GM21423 (cell line): ENCODE results near the gene NOL11.
"Not testable (repeated sequence)": the region's sequence is repeated elsewhere in the genome, so short reads cannot be mapped to it uniquely, and the experiment has no call there.

Experiments used
- ATAC-seq: cut with Tn5 transposase; IDR thresholded peaks from one replicate; pipeline ENCODE4 v1.9.1; 2021; ENCODE audit warnings: mild to moderate bottlenecking, moderate library complexity; ENCODE audit not compliant: unreplicated experiment

NOL11 gene

DNA sequence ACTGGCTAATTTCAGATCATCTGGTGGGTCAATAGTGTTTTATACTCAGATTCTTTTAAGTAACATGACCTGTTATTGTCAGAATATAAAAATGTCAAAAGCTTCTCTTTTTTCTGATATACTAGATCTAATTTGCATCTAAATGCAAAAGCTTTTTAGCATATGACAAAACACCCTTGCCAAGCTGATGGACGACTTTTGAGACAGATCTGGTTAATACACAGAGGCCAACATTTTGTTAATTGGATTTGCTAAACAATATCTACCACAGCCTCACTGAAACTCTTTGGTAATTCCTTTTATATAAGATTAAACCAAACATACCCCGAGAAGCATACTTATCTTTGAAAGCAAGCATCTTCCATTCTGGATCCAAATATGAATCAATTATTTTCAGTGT lies 10.3 kb upstream of the NOL11 start:
- ATAC-seq: no peak

DNA sequence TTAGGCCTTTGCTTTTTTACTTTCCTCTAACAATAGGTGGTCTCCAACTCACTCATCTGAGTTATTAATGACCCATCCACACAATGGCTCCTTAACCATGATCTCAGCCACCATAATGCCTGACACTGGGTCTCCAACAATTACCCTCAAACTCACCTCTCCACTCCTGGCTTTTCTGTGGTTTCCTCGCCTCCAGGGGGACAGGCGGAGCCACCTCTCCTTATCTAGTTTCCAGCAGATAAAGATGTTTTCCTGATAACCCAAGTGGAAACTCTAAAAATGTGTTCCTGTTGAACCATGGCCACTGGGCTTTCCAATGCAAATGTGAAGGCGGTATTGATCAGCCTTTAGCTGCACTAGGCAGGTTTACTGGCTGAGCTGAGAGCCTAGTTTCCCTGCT lies 9.4 kb upstream of the NOL11 start:
- ATAC-seq: no peak

DNA sequence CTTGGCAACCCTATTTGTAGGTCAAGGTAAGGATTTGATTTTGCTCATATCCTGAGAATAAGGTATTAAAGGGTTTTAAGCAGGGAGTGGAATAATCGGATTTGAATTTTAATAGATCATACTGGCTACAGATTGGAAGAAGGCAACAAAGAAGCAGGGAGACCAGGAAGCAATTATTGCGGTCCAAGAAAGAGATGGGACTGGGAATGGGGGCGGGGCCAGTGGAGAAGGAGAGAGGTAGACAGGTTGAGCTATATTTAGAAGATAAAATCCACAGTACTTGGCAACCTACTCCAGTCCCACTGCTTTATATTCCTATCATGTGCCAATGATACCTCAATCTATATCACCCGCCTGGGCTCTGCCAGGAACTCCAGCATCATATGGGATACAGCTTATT lies 5.8 kb upstream of the NOL11 start:
- ATAC-seq: no peak

DNA sequence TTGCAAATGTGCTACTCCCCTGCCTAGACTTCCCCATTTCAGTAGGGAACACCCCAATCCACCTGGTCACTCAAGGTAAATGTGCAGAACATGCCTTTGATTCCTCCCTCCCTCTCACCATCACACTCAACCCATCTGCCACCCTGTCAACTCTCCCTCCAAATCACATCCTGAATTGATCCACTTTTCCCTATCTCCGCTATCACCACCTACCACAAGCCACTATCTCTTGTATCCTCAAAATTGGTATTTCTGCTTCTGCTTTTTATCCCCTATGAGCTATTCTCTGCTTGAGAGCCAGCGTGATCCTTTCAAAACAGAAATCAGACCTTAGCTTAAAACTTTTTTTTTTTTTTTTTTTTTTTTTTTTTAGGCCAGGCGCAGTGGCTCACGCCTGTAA lies 5.4 kb upstream of the NOL11 start:
- ATAC-seq: no peak

DNA sequence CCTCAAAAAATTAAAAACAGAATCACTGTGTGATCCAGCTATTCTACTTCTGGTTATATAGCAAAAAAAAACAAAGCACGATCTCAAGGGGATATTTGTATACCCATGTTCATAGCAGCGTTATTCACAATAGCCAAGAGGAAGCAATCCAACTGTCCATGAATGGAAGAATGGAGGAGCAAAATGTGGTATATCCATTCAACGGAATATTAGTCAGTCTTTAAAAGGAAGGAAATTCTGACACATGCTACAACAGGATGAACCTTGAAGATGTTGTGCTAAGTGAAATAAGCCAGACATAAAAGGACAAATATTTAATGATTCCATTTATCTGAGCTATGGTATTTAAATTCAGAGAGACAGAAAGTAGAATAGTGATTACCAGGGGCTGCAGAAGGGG lies 4.6 kb upstream of the NOL11 start:
- no peak for ATAC-seq

DNA sequence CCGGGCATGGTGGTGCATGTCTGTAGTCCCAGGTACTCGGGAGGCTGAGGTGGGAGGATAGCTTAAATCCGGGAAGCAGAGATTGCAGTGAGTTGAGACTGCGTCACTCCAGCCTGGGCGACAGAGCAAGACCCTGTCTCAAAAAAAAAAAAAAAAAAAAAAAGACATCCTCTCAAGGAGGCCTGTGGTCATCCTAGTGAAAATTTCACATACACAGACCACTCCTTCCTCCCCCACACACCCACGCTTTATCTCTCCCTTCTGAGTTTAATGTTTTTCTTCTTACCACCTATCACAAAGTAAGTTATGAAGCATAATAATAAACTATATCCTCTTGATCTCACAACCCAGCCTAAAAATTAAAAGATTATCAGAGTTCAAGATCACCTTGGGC lies 1.3 kb upstream of the NOL11 start:
- no peak for ATAC-seq

DNA sequence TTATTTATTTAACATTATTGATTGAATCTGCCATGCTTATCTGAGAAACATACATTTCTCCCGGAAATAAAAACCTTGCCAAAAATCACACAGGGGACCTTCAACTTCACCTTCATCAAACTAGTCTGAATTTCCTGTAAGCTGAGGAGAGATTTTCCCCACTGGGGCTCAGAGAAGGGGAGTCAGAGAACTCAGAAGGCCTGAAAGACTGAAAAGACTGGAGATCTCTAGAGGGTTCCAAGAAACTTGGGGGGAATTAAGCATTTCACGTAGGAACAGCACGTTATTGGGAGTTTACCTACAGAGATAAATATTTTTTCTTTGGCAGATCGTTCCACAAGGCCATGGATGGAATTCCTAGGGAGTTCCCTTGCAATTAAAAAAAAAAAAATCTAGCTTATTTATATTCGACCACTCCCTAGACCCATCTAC lies 528 bp upstream of the NOL11 start:
- no peak for ATAC-seq

DNA sequence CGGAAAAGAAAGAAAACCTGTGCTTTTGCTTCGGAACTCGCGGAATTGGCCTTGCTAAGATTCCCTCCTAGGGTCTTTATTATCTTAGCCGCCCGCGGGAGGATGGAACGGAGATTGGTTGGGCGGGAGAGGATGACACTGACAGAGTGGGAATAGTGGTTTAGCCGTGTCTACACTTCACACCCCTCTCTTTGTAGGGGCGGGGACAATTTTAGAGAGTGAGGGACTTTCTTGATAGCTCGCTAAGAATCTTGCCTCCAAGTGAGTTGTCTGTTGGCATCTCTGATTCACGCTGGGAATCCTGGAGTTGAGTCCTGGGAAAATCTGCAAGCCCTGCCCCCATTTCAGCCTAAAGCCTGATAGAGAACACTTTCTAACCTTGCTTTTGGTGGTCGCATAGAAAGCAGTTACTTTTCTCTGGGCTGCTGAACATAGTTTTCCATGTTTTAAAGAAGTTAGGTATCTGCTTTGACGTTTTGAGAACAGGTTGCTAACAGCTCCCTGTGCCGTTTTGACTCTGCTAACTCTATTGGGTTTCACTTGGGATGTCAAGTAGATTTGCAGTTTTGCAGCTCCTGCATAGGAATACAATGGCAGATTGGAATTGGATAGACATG lies 697 bp downstream of the NOL11 start:
- no peak for ATAC-seq

DNA sequence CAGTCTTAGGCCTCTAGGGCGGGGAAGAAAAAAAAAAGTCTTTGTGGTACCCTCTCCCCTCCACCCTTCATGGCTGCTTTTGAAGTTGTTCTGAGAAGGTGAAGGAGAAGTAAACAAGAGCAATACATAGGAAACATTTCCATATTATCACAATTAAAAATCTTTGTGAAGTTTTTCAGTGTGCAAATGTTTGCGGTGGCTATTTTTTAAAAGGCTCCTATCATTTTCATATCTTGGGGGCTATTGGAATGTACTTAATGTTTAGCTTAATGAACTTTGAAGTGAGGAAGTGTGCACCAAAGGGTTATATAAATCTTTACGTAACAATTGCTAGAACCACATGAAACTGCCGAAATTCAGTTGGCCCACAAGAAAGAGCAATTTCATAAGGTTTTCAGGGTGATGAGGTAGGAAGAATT lies 7.6 kb downstream of the NOL11 start:
- no peak for ATAC-seq

DNA sequence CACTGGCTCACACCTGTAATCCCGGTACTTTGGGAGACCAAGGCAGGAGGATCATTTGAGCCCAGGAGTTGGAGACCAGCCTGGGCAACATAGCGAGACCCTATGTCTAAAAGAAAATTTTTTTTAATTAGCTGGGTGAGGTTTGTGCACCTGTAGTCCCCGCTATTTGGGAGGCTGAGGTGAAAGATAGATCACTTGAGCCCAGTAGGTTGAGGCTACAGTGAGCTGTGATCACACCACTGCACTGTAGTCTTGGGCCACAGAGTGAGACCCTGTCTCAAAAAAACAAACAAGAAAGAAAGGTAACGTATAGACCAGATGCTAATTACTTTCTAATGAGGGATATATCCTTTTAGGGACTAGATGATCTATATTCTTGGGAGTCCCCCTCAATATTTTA lies 8.1 kb downstream of the NOL11 start:
- ATAC-seq: no peak

DNA sequence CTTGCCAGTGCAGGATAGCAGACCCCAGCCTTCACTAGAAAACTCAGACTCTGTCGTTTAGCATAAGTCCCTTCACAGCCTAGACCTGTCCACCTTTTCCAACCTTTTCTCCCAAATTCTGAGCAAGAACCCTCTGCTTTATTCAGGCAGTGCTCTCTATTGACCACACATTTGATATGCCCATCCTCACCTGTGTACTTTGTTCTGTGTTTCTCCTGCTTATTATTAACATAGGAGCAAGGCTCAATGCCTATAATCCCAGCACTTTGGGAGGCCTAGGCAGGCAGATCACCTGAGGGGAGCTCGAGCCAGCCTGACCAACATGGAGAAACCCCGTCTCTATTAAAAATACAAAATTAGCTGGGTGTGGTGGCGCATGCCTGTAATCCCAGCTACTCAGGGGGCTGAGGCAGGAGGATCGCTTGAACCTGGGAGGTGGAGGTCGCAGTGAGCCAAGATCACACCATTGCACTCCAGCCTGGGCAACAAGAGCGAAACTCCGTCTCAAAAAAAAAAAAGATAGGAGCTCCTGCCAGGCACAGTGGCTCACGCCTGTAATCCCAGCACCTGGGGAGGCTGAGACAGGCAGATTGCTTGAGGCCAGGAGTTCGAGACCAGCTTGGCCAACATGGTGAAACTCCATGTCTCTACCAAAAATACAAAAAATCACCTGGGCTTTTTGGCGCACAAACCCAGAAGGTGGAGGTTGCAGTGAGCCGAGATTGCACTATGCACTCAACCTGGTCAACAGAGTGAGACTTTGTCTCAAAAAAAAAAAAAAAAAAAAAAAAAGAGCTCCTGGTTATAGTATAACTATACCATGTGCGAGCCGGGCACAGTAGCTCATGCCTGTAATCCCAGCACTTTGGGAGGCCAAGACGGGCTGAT lies 9.7 kb downstream of the NOL11 start:
- ATAC-seq: not testable (repeated sequence)

DNA sequence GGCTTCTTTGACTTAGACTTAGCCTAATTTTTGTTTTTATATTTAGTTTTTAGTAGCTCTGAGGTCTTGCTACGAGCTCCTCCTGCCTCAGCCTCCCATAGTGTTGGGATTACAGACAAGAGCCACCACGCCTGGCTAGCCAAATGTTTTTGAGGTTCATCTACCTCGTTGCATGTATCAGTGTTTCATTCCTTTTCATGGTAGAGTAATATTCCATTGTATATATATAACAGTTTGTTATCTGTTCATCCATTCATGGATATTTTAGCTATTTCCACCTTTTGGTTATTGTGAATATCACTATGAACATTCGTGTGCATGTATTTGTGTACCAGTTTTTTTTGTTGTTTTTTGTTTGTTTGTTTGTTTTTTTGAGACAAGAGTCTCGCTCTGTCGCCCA lies 12.2 kb downstream of the NOL11 start:
- ATAC-seq: no peak

DNA sequence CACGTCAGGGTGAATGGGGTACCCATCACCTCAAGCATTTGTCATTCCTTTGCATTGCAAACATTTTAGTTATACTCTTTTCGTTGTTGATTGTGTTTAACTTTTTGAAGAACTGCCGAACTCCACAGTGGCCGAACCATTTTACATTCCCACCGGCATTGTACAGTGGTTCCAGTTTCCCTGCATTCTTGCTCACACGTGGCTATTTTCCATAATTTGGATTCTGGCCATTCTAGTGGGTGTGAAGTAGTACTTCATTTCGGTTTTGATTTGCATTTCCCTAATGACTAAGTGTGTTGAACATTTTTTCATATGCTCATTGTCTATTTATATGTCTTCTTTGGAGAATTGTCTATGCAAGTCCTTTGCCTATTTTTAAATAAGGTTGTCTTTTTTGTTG lies 13.0 kb downstream of the NOL11 start:
- no peak for ATAC-seq

DNA sequence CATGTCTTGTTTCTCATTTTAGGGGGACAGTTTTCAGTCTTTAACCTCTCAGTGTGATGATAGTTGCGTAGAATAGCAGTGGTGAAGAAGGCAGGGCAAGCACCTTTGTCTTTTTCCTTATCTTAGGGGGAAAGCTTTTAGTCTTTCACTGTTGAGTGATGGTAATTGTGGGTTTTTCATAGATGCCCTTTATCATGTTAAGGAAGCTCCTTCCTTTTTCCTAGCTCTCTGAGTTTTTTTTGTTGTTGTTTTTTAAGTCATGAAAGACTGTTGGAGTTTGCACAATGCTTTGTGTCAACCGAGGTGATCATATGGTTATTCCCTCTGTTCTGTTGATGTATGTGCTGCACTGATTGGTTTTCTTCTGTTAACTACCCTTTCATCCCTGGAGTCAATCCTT lies 15.7 kb downstream of the NOL11 start:
- no peak for ATAC-seq

DNA sequence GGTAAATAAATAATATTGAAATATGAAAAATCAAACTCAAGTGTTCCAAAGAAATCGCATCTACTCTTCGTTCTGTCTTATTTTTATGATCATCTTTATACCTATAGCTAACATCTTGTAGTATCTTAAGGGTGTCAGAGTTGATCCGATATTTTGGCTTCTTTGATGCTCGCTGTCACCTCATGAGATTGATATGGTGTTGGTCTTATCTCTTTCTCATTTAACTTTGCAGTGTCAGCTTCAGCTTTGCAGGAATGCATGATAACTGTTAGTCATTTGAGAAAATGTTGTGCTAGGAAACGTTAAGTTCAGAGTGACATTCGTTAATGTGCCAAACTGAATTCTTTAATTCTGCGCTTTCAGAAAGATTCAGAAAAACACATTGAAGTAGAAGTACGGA lies 19.4 kb downstream of the NOL11 start:
- no peak for ATAC-seq

DNA sequence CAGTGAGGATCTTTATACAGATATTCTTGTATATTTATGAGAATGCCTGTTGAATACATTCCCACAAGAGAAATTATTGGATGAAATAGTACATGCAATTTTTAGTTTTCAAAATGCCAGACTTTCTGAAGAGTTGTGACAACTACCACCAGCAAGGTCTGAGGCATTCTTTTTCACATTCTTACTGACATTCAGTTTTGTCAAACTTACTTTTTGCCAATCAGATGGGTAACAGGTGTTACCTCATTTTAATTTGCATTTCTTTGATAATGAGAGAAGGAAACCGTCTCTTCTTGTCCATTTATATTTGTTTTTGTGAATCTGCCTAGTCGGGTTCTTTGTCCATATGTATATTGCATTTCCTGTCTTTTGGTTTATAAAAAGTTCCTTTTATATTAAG lies 24.3 kb downstream of the NOL11 start:
- ATAC-seq: no peak

DNA sequence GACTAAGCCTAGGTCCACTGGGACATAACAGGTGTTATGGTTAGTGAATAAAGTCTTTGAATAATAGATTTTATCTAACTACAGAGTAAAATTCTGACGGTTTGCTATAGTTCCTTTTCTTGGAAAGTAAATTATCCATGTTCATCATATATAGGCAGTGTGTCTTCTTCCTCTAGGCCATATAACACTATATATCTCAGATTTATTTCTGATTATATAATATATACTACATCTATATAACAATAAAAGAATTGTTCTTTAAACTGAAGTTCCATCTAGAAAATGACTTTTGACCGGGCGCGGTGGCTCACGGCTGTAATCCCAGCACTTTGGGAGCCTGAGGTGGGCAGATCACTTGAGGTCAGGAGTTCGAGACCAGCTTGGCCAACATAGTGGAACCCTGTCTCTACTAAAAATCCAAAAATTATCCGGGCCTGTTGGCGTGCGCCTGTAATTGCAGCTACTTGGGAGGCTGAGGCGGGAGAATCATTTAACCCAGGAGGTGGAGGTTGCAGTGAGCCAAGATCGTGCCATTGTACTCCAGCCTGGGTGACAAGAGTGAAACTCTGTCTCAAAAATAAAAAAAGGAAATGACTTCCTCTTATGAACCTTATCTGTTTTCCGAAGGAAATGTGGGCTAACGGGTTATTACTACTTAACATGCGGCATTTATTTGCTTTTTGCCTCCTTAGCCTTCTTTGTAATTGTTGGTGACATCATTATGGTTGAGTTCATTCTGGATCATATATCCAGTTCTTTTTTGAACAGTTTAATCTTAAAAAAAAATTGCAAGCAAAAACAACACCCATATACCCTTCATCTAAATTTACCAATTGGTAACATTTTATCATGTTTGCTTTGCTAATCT lies 29.2 kb downstream of the NOL11 start:
- no peak for ATAC-seq

DNA sequence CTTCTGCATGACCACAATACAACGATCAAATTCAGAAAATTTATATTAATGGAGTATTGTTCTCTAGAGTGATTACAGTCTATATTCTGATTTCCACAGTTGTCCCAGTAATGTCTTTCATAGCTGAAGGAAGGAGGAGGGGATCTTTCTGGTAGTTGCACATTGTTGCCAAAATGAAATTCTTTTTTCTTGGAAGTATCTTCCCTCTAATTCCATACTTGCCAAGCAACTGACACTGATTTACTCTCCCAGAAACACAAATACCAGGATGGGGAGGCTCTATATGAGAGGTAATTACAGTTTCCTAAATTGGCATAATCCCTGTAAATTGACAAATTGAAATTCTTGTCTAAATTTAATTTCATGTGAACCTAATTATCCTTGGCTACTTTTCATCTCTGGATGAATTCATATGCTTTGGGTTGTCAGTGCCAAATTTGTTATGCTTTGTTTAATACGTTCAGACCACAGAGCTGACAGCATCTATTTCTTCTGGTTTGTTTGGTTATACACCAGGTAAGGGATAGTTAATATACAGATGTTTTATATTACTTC lies 30.0 kb downstream of the NOL11 start:
- no peak for ATAC-seq

DNA sequence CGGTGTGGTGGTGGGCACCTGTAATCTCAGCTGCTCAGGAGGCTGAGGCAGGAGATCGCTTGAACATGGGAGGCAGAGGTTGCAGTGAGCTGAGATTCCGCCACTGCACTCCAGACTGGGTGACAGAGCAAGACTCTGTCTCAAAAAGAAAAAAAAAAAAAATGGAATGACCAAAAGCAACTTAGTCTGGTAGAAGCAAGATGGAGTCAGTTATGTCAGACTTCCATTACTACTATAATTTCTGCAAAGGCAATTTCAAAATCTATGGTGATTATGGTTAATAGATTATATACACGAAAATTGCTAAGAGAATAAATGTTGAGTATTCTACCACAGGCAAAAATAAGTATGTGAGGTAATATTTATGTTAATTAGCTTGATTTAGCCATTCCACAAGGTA lies 32.3 kb downstream of the NOL11 start:
- ATAC-seq: no peak

DNA sequence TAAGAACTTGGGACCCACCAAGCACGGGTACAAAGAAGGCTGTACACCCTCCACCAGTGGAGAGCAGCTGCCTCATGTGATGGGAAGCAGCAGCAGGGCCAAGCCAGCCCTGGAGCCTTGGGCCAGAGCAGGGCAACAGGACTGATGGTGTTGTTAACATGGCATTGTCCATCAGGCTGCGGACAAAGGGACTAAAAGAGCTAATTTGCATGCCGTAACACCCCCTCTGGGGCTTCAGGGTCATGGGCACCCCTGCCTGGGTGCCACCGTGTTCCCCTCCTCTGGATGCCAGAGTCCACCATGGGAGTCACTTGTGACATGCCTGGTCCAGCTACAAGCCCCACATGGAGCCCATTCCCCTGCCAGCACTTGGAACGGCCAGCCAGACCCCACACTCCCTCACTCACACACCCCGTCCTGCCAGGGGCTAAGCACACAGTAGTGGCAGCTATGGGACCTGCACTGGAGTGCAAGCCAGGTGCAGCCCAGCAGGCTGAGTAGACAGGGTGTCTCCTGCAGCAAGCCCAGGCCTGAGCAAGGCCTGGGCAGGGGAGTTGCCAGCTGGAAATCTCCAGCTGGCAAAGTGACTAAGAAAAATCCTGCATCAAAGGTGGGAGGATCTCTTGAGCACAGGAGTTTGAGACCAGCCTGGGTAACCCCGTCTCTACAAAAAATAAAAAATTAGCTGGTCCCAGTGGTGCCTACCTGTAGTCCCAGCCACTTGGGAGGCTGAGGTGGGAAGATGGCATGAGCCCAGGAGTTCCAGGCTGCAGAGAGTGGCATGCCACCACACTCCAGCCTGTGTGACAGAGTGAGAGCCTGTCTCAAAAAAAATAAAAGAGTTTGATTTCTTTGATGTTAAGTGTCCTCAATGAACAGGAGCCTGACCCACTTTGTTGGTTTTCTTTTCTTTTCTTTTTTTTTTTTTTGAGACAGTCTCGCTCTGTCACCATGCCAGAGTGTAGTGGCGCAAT lies 33.7 kb downstream of the NOL11 start:
- no peak for ATAC-seq
